Measurements from ENCODE around the gene AZIN2.
A peak's percentile ranks its signal among the peaks of the same experiment; 100 is the strongest.

AZIN2 gene

GRCh38 chr1:33152685-33153432 lies 71.9 kb downstream of the AZIN2 start:
- DNase-seq (ENCODE audit: low read depth, low spot score) = no peak

- DNase-seq (ENCODE audit: low read depth, low spot score) = no peak
Observed at GRCh38 chr1:33153650-33154049, 72.7 kb downstream of the AZIN2 start.

DNA sequence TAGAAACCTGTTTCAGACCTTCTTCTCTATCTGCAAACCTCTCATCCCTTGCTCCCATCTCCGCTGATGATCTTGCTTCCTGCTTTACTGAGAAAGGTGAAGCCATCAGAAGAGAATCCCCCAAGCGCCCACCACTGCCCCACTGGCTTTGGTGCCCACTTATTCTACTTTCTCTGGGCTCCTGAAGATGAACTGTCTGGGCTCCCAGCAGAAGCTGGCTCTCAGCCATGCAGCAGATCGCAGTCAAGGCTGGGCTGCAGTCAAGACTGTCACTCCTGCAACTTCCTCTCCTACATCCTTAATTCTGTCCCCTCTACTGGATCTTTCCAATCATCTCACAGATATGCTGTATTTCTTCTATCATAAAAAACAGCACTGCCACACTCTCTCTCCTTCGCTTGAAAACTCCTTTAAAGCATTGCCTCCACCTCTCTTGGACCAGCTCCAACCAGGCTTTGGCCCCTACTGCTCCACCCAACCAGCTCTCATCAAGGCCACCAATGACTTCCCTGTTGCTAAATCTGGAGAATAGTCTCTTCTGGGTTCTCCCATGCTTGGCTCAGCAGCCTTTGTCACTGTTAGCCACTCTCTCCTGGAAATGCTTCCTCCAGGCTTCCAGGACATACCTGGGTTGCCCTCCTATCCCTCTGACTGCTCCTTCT lies 75.1 kb downstream of the AZIN2 start:
- no peak for DNase-seq (ENCODE audit: low read depth, low spot score)

GRCh38 chr1:33157131-33157530 lies 76.2 kb downstream of the AZIN2 start:
- no peak for DNase-seq (ENCODE audit: low read depth, low spot score)

- DNase-seq (ENCODE audit: low read depth, low spot score) = no peak
Observed at GRCh38 chr1:33158366-33158765, 77.4 kb downstream of the AZIN2 start.

DNA sequence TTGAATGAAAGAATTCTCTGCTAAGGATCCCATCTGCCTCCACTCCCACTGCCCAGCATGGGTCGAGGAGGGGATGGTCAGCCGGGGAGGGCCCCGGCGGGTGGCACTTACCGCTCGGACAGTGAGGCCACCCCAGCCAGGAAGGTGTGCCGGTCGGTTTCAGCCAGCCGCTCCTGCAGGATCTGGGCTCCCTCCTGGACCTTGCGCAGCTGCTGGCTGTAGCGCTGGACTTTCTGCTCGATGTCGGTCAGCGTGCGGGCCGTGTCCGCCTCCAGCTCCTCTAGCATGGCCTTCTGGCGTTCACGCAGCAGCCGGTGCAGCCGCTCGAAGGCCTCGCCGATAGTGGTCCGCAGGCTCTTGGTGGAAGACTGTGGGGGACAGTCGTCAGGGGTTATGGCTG lies 78.6 kb downstream of the AZIN2 start:
- DNase-seq (ENCODE audit: low read depth, low spot score) = no peak

- DNase-seq (ENCODE audit: low read depth, low spot score) = peak; percentile 92
Observed at GRCh38 chr1:33161061-33161681, 80.2 kb downstream of the AZIN2 start.

DNA sequence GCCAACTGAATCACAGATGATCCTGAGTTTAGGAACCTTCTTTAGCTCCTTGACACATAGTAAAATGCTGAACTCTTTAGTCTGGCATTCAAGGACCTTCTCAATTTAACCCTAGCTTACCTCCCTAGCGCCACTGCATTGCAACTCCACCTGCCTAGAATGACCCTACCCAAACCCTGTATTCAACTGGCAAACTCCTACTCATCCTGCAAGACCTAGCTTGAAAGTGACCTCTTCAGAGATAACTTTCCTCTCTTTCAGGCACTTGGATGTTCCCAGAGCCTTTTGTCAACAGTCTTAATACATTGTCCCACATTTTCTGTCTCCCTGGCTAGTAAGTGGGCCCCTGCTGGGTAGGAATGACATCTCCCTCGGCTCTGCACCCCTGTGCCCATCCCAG lies 81.2 kb downstream of the AZIN2 start:
- DNase-seq (ENCODE audit: low read depth, low spot score) = no peak

GRCh38 chr1:33163621-33164519 lies 82.9 kb downstream of the AZIN2 start:
- peak; percentile 93 for DNase-seq (ENCODE audit: low read depth, low spot score)

- no peak for DNase-seq (ENCODE audit: low read depth, low spot score)
Observed at GRCh38 chr1:33165209-33165608, 84.3 kb downstream of the AZIN2 start.

- no peak for DNase-seq (ENCODE audit: low read depth, low spot score)
Observed at GRCh38 chr1:33165809-33166208, 84.9 kb downstream of the AZIN2 start.

DNA sequence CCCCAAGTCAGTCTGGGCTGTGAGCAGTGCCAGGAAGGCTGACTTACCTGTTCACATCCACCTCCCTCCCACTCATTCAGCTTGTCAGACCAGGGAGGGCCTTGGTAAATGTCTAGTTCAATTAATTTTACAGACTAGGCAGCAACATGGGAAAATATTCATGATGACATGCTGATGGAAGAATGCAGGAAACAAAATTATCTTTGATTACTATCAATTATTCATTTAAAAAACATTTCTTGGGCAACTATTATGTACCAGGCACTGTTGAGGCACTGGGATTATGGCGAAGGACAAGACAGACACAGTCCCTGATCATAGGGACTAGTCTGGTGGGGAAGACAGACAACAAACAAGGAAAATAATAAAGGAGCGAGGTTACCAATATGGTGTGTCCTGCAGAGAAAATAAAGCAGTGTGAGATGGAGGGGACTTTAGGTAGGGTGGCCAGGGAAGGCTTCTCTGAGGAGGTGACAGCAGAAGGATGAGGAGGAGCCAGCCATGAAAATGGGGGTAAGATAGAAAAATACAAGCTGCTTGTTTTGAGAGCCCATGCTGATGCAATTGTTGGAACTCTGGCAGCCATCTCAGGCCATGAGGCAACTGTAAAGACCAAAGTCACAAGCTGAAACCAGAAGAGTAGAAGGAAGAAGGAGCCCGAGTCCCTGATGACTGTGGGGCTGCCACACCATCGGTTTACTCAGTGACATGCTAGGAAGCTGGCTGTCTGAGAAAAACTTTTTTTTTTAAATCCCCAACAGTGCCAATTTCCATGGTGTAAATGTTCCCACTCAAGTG lies 86.9 kb downstream of the AZIN2 start:
- DNase-seq (ENCODE audit: low read depth, low spot score) = no peak

DNA sequence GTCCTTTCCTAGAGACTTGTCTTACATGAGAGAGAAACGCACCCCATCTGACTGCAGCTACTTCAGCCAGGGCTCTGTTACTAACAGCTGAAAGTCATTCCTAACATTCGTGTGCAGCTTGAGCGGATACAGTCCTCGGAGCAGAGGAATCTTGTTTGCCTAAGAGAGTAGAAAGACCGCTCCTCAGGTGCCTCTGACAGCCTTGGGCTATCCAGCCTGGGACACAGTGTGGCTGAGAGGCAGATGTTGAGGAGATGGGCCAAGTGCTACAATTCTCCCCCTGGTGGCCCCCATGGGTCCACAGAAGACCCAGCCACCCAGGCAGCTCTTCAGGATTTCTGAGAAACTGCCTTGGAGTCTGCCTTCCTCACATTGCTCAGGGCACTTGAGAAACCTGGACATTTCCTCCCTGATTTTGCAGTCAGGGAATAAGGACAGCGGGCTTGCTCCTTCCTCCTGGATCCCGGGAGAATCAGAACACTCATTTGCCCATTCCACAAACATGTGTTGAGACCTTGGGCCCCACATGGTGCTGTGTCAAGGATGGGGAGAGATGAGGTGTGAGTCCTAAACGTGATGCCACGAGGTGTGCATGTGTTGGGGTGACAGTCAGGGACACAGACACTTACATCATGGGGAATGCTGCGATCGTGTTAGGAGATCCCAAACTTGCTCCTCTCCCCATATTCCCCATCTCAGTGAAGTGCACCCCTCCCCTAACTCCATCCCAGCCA lies 87.8 kb downstream of the AZIN2 start:
- DNase-seq (ENCODE audit: low read depth, low spot score) = no peak

DNA sequence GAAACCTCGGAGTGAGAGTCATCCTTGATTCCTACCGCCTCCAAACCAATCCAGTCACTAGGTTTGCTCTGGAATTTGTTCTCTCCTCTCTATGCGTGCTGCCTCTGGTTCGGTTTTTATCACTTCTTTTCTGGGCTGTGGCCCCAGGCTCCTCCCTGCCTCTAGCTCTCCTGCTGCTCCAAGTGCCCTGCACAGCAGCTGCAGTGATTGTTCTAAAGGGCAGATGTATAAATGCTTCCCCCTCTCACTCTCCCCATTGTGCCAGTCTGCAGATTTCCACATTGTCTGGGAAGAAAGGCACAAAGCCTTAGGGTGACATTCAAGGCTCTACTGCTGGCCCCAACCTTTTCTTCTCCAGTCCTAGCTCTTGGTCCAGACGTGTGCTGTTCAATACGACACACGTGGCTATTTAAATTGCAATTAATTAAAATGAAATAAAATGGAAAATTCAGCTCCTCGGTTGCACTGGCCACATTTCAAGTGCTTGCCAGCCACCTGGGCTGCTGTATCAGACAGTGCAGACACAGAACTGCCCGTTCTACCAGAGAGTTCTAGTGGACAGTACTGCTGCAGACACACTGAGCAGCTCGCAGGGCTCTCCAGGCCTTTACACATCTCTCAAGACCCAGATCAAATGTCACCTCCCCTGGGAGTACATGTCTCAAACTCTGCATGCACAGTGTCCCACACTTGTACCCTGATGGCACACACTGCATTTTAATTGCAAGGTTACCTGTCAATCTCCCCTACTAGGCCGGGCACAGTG lies 88.5 kb downstream of the AZIN2 start:
- no peak for DNase-seq (ENCODE audit: low read depth, low spot score)
